Stimulated activated CD4-positive, alpha-beta T cell treated with anti-CD3 and anti-CD28 coated beads, Interleukin-4, amount 100 ng/mL, for 48 hours (primary cell): ENCODE results near the gene ATP6V1F.

Experiments used
- DNase-seq, 2 donors: peaks; one replicate each; pipeline ENCODE4 v3.0.0-alpha.2; 2020; ENCODE audit warnings: low read depth in 2 of 2

ATP6V1F gene

DNA sequence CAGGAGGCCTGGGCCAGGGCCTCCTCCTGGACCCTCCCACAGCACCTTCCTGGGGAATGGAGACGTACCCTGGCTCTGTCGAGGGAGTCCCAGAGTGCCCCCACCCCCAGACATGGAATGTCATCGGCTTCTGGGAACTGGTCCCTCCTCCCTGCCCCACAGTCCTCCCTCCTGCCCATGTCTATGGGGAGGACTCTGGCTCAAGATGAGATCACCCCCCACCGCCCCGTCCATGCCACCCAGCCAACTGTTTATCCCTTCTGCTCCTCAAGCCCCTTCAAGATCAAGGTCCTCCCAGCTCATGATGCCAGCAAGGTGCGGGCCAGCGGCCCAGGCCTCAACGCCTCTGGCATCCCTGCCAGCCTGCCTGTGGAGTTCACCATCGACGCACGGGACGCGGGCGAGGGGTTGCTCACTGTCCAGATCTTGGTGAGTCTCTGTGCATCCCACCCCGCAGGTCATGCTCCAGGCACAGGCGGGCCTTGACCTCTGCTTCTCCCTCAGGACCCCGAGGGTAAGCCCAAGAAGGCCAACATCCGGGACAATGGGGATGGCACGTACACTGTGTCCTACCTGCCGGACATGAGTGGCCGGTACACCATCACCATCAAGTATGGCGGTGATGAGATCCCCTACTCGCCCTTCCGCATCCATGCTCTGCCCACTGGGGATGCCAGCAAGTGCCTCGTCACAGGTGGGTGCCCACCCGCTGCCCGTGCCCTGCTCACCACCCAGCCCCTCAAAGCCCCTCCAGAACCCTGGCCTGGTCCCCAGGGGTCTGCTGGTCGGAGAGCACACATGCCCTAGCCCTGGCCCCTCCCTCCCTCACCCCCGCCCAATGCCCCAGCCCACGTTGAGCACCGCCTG, 14.1 kb upstream of the ATP6V1F start:
- no peak for DNase-seq

DNA sequence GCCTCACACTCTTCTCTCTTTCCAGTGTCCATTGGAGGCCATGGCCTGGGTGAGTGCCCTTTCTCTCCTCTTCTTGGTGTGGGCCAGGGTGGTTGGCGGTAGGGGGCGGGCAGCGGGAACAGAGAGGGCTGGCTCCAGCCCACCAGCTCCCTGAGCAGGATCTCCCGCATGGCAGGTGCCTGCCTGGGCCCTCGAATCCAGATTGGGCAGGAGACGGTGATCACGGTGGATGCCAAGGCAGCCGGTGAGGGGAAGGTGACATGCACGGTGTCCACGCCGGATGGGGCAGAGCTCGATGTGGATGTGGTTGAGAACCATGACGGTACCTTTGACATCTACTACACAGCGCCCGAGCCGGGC, 13.5 kb upstream of the ATP6V1F start:
- no peak for DNase-seq

DNA sequence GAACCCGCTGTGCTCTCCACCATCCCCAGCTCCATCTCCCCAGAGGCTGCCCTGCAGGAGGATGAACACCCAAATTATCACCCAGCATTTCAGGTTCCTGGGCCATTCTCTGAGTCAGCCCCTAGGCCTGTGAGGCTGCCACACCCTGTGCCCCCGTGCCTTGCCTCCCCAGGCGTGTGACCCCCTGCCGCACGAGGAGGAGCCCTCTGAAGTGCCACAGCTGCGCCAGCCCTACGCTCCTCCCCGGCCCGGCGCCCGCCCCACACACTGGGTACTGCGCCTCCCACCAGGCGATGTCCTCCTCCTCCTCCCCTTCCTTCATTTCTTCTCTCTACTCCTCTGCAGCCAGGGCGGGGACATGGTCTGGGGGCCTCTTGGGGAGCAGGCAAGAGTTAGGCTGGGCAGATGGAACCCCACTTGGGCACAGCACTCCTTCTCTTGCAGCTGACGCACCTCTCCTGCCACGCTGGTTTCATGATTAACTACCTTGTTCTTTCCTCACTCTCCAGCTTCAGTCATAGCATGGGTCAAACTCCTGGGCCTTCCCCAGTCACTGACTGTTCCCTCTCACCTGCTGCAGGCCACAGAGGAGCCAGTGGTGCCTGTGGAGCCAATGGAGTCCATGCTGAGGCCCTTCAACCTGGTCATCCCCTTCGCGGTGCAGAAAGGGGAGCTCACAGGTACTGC, 12.7 kb upstream of the ATP6V1F start:
- DNase-seq: no peak

DNA sequence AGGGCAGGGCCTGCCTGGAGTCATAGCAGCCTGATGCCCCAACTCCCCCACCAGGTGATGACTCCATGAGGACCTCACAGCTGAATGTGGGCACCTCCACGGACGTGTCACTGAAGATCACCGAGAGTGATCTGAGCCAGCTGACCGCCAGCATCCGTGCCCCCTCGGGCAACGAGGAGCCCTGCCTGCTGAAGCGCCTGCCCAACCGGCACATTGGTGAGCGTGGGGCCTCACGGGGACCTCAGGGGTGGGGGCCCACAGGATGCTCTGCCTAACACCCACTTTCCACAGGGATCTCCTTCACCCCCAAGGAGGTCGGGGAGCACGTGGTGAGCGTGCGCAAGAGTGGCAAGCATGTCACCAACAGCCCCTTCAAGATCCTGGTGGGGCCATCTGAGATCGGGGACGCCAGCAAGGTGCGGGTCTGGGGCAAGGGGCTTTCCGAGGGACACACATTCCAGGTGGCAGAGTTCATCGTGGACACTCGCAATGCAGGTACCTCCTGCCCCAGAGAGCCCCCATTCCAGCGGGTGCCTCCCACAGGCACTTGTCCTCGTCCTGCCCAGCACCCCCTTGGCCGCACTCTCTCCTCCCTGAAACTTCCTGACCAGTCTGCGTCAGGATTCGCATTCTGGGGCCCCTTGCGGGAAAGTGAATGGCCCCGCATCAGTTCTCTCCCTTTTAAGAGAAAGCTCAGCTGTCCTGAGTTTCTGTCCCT, 10.0 kb upstream of the ATP6V1F start:
- no peak for DNase-seq

DNA sequence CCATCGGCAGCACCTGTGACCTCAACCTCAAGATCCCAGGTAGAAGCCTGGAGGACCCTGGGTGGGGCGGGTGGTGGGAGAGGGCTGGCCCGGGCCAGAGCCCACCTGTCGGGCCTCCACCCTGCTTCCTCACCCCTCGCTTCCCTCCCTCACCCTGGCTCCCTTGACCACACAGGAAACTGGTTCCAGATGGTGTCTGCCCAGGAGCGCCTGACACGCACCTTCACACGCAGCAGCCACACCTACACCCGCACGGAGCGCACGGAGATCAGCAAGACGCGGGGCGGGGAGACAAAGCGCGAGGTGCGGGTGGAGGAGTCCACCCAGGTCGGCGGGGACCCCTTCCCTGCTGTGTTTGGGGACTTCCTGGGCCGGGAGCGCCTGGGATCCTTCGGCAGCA, 8.9 kb upstream of the ATP6V1F start:
- DNase-seq: no peak

DNA sequence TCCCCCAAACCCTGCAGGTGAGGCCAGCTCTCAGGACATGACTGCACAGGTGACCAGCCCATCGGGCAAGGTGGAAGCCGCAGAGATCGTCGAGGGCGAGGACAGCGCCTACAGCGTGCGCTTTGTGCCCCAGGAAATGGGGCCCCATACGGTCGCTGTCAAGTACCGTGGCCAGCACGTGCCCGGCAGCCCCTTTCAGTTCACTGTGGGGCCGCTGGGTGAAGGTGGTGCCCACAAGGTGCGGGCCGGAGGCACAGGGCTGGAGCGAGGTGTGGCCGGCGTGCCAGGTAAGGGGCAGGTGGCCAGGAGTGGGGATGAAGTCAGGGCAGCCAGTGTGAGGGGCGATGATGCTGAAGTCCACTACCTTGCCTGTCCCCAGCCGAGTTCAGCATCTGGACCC, 8.3 kb upstream of the ATP6V1F start:
- no peak for DNase-seq

DNA sequence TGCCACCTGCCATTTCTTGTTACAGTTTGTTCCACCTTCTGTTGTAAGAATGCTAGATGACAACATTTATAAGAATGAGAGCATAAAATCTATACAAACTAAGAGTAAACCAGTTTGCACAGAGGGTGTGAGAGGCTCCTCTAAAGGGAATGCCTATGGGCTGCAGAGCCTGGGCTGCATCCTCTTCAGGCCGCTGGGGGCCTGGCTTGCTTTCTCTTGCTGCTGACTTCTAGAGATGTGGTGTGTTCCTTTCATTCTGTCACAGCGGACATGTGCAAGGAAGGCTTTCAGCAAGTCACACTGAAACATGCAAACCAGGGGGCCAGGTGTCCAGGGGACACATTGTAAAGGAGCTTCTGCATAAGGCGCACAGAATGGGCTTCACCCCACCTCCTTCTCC, 7.1 kb upstream of the ATP6V1F start:
- DNase-seq: no peak

DNA sequence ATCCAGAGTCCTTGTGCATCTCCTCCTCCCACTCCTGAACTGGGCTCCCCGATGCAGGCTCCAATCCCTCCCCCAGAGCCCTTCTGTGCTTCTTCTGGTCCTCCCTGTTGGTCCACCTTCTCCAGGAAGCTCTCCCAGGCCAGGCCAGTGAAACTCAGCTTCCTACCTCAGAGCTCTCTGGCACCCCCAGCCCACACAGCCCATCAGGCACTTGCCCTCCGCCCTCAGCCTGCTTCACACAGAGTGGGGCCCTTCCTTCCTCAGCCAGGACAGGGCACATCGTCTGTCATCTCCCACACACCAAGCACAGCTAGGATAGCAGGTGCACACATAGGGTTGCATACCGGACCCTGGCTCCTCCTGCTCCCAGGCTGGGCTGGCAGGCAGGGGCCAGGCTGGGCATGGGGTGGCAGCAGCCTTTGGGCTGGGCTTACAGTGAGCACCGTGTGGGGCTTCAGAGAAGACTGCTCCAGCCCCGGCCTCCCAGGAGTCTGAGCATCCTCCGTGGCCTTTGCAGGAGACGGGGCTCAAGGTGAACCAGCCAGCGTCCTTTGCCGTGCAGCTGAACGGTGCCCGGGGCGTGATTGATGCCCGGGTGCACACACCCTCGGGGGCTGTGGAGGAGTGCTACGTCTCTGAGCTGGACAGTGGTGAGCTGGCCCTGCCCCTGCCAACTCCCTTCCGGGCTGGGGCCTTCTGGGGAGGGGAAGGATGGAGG, 6.5 kb upstream of the ATP6V1F start:
- DNase-seq: no peak

DNA sequence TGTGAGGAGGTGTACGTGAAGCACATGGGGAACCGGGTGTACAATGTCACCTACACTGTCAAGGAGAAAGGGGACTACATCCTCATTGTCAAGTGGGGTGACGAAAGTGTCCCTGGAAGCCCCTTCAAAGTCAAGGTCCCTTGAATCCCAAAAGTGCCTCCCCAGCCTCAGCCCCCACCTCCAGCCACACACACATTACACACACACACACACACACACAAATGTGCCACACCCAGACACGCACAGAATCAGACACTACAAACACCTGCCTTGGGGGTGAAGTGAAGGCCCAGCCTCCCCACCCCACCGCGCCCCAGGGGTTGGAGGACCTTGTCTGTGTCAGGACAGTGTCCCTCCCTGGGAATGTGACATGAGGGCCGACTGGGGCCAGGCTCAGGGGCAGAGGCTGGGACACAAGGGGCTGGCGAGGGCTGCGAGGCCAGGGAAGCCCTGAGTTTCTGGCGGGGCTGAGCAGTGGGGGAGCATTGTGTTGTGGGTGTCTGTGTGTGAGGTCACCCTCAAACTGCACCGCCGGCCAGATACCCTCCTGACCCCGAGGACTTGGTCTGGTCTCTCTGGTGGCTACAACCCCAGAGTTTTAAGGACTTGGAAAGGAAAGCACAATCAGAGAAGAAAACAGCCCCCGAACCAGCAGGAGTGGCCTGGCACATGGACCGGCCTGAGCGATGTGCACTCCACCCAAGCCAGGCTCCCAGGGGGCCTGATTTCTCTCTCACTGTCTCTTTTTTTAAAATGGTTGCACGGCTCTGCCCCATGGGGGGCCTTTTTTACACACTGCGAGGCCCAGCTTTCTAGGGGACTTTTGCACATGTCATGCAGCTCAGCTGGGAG, 4.0 kb upstream of the ATP6V1F start:
- no peak for DNase-seq

DNA sequence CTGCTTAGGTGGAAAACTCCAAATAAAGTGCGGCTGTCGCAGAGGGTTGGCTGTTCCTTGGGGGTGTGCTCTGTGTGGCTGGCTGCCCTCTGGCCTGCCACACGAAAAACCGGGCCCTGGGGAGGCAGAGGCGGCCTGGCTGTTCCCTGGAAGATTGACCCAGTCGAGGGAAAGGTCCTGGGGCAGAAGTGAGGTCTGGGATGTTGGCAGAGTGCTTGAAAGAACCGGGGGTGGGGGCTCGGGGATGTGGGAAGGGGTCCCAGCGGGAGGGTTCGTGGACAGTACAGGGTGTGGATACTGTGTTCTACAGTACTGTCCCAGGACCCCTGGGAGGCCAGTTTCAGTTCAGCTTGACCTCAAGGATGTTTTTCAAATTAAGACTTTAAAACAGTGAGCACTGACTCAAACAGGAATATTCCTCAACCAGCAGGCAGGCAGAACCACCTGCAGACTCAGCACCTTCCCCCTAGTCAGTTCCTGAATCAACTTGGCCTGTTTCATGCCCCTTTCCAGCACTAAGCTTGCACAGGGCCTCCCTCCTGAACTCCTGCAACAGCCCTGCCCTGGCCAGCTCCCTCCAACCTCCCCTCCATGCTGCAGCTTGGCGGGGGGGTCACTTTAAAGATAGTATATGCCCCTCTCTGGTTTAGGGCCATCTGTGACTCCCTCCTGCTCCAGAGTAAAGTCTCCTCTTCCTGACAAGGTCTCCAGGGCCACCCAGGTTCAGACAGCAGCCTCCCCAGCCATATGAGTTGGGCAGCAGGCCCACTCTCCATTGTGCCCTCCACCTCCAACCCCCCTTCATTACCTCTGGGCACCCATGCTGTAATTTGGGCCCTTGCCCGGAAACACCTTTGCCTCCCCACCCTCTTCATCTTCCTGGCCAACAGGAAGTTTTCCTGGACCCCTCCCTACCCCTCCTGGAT, 3.2 kb upstream of the ATP6V1F start:
- DNase-seq: no peak

DNA sequence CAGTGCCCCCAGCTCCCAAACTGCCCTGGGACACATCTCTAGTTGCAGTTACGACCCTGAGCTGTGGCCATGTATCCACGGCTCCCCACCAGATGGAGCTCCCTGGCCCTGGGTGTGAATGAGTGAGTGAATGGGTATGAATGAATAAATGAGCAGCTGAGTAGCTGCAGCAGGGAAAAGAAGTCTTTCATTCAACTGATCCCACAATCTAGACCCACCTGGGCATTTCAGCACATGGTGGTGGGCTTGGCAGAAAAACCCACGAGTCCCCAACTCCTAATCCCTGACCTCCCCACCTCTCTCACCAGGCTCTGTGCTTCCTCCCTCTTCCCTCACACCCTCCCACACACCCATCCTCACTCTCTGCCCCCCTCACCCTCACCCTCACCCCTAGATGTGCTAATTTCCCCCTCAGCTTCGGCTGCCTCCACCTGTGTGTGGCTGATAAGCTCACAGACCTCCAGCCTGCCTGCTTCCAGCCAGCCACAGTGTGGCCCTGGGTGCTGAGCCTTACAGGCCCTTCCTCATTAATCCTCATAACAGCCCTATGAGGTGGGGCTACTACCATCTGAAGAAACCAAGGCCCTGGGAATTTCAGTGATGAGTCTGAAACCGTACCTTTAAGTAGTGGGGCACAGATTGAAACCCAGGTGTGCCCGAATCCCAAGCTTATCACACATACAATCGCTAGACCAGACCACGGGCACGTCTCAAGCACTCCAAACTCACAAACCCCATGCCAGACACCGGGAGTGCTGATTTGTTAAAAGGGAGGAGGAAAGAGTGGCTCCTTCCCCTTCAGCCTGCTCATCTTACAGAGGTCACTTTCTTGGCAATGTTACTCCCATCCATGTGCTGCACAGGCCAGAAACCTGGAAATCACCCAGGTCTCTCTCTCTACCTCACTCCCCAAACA, 2.2 kb upstream of the ATP6V1F start:
- DNase-seq: no peak

DNA sequence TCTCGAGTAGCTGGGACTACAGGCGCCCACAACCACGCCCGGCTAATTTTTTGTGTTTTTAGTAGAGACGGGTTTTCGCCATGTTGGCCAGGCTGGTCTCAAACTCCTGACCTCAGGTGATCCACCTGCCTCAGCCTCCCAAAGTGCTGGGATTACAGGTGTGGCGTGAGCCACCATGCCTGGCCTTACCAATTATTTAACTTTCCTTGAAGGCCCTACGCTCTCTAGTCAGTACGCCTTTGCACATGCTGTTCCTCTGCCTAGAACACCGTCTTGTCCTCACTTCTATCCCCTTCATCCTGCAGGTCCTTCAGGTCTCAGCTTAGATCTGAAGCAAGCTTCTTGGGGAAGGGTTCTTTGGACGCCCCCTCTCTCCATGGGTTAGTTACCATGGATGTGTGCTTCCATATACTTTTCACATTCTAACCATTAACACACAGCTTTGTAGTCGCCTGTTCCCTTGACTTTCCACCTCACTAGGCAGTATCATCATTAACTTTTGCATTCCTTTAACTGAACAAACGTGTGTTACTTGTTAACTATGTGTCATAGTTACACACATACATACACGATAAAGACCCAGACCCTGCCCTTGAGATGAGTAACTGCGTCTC, 592 bp upstream of the ATP6V1F start:
- no peak for DNase-seq

DNA sequence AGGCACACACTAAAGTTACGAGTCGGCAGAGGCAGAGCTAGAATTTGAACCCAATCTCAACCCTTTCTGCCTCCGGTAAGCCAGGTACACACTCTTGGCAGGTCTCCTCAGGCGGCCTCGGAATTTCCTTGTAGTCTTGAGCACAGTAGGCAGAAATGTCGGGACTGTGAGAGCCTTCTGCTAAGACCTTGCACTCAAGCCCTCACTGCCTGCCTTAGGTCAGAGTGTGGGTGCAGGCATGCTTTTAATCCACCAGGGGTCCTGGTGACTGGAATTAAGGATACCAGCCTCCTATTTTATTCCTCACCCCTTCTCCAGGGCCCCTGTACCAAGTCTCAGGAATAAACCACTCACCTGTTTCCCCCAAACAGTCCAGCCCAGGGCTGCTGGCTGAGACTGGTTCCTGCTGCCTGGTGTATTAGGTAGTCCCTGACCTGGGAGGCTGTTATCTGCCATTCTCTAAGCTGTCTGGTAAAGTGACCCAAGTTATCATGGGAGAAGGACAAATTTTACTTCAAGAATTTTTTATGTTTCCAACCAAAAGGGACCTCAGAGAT, 855 bp downstream of the ATP6V1F start:
- peak; percentile 20 to 44 for DNase-seq

DNA sequence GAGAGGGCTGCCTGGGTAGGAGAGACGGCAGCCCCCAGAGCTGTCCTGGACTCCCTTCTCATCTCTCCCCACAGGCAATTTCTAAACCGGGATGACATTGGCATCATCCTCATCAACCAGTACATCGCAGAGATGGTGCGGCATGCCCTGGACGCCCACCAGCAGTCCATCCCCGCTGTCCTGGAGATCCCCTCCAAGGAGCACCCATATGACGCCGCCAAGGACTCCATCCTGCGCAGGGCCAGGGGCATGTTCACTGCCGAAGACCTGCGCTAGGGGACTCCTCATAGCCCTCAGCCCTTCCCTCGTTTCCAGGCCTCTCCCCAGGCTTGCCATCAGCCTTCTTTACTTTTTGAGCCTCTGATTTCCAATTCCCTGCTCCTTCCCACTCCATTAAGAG, 2.6 kb downstream of the ATP6V1F start:
- no peak for DNase-seq

DNA sequence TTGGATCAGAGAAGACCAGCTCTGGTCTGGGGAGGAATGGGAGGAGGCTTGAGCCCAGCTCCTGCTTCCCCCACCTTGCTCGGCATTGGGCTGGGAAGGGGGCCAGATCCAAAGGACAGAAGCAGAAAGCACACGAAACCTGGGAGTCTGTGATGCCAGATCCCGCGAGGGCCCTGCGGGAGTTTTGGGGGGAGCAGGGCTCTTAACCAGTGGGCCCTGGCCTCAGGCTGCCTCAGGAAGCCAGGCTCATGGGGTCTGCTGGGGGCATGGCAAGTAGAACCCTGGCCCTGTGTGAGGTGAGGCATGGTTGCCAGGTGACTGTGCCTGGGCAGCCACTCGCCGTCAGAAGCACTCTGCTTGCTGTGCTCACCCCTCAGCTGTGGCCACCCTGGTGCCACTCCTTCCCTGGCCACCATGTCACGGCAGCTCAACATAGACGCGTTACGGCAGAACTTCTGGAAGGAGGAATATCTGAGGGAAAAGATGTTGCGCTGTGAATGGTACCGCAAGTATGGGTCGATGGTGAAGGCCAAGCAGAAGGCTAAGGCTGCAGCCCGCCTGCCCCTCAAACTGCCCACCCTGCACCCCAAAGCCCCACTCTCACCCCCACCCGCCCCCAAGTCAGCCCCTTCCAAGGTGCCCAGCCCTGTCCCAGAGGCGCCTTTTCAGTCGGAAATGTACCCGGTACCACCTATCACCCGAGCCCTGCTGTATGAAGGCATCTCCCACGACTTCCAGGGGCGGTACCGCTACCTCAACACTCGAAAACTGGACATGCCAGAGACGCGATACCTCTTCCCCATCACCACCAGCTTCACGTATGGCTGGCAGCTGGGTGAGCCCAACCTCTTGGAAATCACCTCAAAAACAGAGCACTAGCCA, 3.6 kb downstream of the ATP6V1F start:
- DNase-seq: no peak

DNA sequence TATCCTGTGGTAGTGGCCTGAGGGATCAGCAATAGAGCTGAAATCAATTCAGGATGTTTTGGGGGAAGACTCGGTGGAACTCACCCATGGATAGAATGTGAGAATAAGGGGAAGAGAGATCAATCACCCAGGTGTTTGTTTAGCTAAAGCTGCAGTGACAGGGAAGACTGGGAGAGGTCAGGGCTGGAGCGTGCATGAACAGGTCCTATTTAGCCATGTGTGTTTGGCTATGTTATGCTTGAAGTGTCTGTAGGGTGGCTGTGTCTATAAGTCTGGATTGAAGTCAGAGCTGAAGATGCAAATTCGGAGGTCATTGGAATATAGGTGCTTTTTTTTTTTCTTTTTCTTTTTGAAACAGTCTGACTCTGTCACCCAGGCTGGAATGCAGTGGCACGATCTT, 4.6 kb downstream of the ATP6V1F start:
- DNase-seq: no peak
